ENCODE data around the gene LASP1. TPM values are rescaled to one million over a fixed set of nuclear protein-coding genes. Genes with fewer than 3 reads are reported as not detected.
"Not testable (repeated sequence)": the region's sequence is repeated elsewhere in the genome, so short reads cannot be mapped to it uniquely, and the experiment has no call there.

LASP1 gene
- polyA plus RNA-seq, 1 experiment = 321 TPM

- ChIA-PET CTCF (interaction anchor here (2.9 kb wide), 1 partner anchor 227 kb away, joined by 14 read pairs; no protein-coding TSS in a partner anchor), POLR2A (no interaction called here)
- no peak overlapping the region for H3K4me3 ChIP-seq (ENCODE audit: low read depth, low read length)
- no peak for TF ChIP-seq CTCF (IDR thresholded peaks at IDR 0.05; ENCODE audit: insufficient read depth, low read depth, low read length)
- H3K36me3 ChIP-seq (ENCODE audit: control insufficient read depth, insufficient read depth, low read length) = no peaks in the 10 kb centered on the region
- H3K27me3 ChIP-seq (ENCODE audit: control insufficient read depth, insufficient read depth, low read length) = no peaks in the 10 kb centered on the region
- DNase-seq (ENCODE audit: low read depth) = no peak
These were observed 56.6 kb downstream of the LASP1 start for GRCh38 chr17:38926293-38927070.

GRCh38 chr17:38930782-38931181 lies 60.9 kb downstream of the LASP1 start:
- H3K27me3 ChIP-seq (ENCODE audit: control insufficient read depth, insufficient read depth, low read length); H3K4me3 ChIP-seq (ENCODE audit: low read depth, low read length); H3K36me3 ChIP-seq (ENCODE audit: control insufficient read depth, insufficient read depth, low read length); POLR2A ChIA-PET; CTCF ChIA-PET; DNase-seq (ENCODE audit: low read depth): not testable (repeated sequence)

- DNase-seq (ENCODE audit: low read depth) = not testable (repeated sequence)
- CTCF ChIA-PET = interaction anchor here (0.7 to 0.8 kb wide), 2 partner anchors 10 to 17 kb away, joined by 3 read pairs; no protein-coding TSS in a partner anchor
These were observed 64.1 kb downstream of the LASP1 start for GRCh38 chr17:38933962-38934361.

DNA sequence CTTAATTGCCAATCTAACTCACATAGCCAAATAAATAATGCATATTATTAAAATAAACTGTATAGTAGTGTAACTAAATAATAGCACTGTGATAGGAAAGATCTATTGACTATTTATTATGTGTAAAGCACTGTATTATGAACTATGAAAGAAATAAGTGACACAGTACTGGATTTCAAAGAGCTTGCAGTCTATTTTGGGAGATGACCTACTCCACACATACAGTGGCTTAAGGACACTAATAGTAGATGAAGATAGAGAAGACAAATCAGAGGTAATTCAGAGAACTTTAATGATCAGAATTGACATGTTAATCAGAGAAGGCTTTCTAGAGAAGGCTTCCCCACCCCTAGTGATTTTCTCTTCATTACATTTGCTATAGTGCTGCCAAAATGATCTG lies 70.1 kb downstream of the LASP1 start:
- POLR2A ChIA-PET = no interaction called here
- CTCF ChIA-PET = interaction anchor here (0.8 kb wide), 1 partner anchor 16 kb away, joined by 3 read pairs; no protein-coding TSS in a partner anchor
- Histone ChIP-seq H3K36me3 (ENCODE audit: control insufficient read depth, insufficient read depth, low read length) (no peaks in the 10 kb centered on the region), H3K4me3 (ENCODE audit: low read depth, low read length) (no peak overlapping the region), H3K27me3 (ENCODE audit: control insufficient read depth, insufficient read depth, low read length) (no peaks in the 10 kb centered on the region)
- no peak for TF ChIP-seq CTCF (IDR thresholded peaks at IDR 0.05; ENCODE audit: insufficient read depth, low read depth, low read length)
- no peak for DNase-seq (ENCODE audit: low read depth)

More at GRCh38 chr17:38933962-38934361, 64.1 kb downstream of the LASP1 start:
- H3K27me3 ChIP-seq (ENCODE audit: control insufficient read depth, insufficient read depth, low read length); H3K36me3 ChIP-seq (ENCODE audit: control insufficient read depth, insufficient read depth, low read length); H3K4me3 ChIP-seq (ENCODE audit: low read depth, low read length); POLR2A ChIA-PET: not testable (repeated sequence)

- POLR2A ChIA-PET = no interaction called here
- Histone ChIP-seq H3K27me3 (ENCODE audit: control insufficient read depth, insufficient read depth, low read length) (no peaks in the 10 kb centered on the region), H3K36me3 (ENCODE audit: control insufficient read depth, insufficient read depth, low read length) (no peaks in the 10 kb centered on the region), H3K4me3 (ENCODE audit: low read depth, low read length) (no peak overlapping the region)
- no peak for DNase-seq (ENCODE audit: low read depth)
- TF ChIP-seq CTCF (IDR thresholded peaks at IDR 0.05; ENCODE audit: insufficient read depth, low read depth, low read length) = no peak
- CTCF ChIA-PET = interaction anchor here (0.6 kb wide), 1 partner anchor 16 kb away, joined by 4 read pairs; no protein-coding TSS in a partner anchor
These were observed 70.5 kb downstream of the LASP1 start for GRCh38 chr17:38940404-38940803.

DNA sequence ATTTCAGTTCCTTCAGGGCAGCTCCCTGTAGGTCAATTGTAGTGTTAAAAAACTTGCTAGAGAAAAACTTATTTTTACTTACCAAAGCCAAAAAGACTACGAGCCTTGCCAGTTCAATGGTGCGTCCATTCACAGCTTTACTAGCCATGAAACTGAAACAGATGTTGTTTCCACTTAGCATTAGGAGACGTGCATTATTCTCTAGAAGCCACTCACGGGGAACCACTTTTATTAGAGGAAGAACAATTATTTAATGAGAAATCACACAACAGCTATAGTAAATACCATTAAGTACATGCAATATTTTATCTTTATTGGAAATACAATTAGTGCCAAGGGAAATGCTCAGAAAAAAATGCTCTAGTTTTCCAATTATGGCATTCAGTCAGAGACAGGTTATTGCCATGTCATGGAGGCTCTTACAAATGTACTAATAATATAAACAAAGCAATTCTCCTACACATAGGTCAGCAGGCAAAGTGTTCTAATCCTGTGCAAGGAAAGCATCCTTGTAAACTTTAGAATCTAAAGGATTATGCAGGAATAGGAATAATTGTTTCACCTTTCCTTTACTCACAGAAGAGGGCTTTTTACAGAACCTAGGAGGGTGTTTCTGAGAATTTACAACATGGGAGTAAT lies 73.0 kb downstream of the LASP1 start:
- no peak for TF ChIP-seq CTCF (IDR thresholded peaks at IDR 0.05; ENCODE audit: insufficient read depth, low read depth, low read length)
- CTCF ChIA-PET = no interaction called here
- Histone ChIP-seq H3K36me3 (ENCODE audit: control insufficient read depth, insufficient read depth, low read length) (no peaks in the 10 kb centered on the region), H3K27me3 (ENCODE audit: control insufficient read depth, insufficient read depth, low read length) (no peaks in the 10 kb centered on the region), H3K4me3 (ENCODE audit: low read depth, low read length) (no peak overlapping the region)
- POLR2A ChIA-PET = no interaction called here
- no peak for DNase-seq (ENCODE audit: low read depth)
